HCEC 1CT (cell line): Measurements from ENCODE around the gene KAT6B.
"Not testable (repeated sequence)": the region's sequence is repeated elsewhere in the genome, so short reads cannot be mapped to it uniquely, and the experiment has no call there.

Experiments
- DNase-seq: peaks from one replicate; pipeline ENCODE4 v3.0.0-alpha.2; 2017

The KAT6B gene

GRCh38 chr10:74826142-74827044 is at the start of gene KAT6B:
KAT6B (plus strand) TSS chr10:74826600; CDS start chr10:74842858, 16,258 bp downstream.
- DNase-seq = peak; percentile 100

GRCh38 chr10:74778436-74779094 is 47.8 kb upstream of the KAT6B start:
- DNase-seq = no peak

- DNase-seq = not testable (repeated sequence)
Measured at GRCh38 chr10:74781870-74782269, 44.5 kb upstream of the KAT6B start.

- DNase-seq = no peak
Measured at GRCh38 chr10:74784462-74784861, 41.9 kb upstream of the KAT6B start.

- no peak for DNase-seq
Measured at GRCh38 chr10:74786126-74786525, 40.3 kb upstream of the KAT6B start.

GRCh38 chr10:74787457-74787856 is 38.9 kb upstream of the KAT6B start:
- DNase-seq = no peak

- not testable (repeated sequence) for DNase-seq
Measured at GRCh38 chr10:74791979-74792378, 34.4 kb upstream of the KAT6B start.

- DNase-seq = no peak
Measured at GRCh38 chr10:74792726-74793125, 33.7 kb upstream of the KAT6B start.

GRCh38 chr10:74793240-74793639 is 33.2 kb upstream of the KAT6B start:
- not testable (repeated sequence) for DNase-seq

GRCh38 chr10:74794531-74794930 is 31.9 kb upstream of the KAT6B start:
- no peak for DNase-seq

- DNase-seq = no peak
Measured at GRCh38 chr10:74797550-74797949, 28.9 kb upstream of the KAT6B start.

GRCh38 chr10:74799721-74800221 is 26.6 kb upstream of the KAT6B start:
- peak; percentile 87 for DNase-seq

GRCh38 chr10:74801447-74801846 is 25.0 kb upstream of the KAT6B start:
- DNase-seq = no peak

GRCh38 chr10:74808501-74808900 is 17.9 kb upstream of the KAT6B start:
- DNase-seq = no peak

GRCh38 chr10:74810087-74810486 is 16.3 kb upstream of the KAT6B start:
- no peak for DNase-seq

- no peak for DNase-seq
Measured at GRCh38 chr10:74813381-74814259, 12.8 kb upstream of the KAT6B start.

- no peak for DNase-seq
Measured at GRCh38 chr10:74814797-74815196, 11.6 kb upstream of the KAT6B start.

GRCh38 chr10:74816824-74817498 is 9.4 kb upstream of the KAT6B start:
- no peak for DNase-seq

GRCh38 chr10:74821501-74821900 is 4.9 kb upstream of the KAT6B start:
- DNase-seq = no peak

GRCh38 chr10:74822101-74822500 is 4.3 kb upstream of the KAT6B start:
- no peak for DNase-seq

- peak; percentile 76 for DNase-seq
Measured at GRCh38 chr10:74822521-74823089, 3.8 kb upstream of the KAT6B start.

GRCh38 chr10:74823791-74824183 is 2.6 kb upstream of the KAT6B start:
- no peak for DNase-seq
